Measurements from ENCODE around the gene BMP4.

Gene BMP4

DNA sequence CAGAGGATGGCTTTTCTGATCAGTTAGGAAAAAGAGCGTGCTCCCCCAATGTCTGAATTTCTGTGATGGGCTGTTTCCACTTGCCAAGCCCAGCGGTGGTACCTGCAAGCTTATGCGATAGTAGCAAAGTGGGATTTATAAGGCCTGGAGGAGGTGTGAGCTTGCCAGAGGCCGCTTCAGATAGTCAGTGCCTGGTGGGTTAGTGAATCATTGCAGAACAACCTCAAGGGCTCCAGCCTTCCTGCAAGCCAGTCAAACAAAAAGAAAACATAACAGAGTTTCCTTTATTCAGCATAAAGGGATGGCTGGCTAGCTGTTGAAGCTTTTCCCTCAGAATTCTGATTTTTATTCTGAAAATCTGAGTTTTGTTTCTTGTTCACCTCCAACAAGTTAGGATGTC, 7.6 kb upstream of the BMP4 start:
- no peak for DNase-seq (ENCODE audit: low read depth)
- TF ChIP-seq, protein P1, sequence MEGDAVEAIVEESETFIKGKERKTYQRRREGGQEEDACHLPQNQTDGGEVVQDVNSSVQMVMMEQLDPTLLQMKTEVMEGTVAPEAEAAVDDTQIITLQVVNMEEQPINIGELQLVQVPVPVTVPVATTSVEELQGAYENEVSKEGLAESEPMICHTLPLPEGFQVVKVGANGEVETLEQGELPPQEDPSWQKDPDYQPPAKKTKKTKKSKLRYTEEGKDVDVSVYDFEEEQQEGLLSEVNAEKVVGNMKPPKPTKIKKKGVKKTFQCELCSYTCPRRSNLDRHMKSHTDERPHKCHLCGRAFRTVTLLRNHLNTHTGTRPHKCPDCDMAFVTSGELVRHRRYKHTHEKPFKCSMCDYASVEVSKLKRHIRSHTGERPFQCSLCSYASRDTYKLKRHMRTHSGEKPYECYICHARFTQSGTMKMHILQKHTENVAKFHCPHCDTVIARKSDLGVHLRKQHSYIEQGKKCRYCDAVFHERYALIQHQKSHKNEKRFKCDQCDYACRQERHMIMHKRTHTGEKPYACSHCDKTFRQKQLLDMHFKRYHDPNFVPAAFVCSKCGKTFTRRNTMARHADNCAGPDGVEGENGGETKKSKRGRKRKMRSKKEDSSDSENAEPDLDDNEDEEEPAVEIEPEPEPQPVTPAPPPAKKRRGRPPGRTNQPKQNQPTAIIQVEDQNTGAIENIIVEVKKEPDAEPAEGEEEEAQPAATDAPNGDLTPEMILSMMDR (IDR thresholded peaks at IDR 0.05; ENCODE audit: insufficient read depth, low read depth, low read length, missing control alignments): no peak
- H3K4me3 ChIP-seq (ENCODE audit: low read depth, low read length): no peak overlapping the region

DNA sequence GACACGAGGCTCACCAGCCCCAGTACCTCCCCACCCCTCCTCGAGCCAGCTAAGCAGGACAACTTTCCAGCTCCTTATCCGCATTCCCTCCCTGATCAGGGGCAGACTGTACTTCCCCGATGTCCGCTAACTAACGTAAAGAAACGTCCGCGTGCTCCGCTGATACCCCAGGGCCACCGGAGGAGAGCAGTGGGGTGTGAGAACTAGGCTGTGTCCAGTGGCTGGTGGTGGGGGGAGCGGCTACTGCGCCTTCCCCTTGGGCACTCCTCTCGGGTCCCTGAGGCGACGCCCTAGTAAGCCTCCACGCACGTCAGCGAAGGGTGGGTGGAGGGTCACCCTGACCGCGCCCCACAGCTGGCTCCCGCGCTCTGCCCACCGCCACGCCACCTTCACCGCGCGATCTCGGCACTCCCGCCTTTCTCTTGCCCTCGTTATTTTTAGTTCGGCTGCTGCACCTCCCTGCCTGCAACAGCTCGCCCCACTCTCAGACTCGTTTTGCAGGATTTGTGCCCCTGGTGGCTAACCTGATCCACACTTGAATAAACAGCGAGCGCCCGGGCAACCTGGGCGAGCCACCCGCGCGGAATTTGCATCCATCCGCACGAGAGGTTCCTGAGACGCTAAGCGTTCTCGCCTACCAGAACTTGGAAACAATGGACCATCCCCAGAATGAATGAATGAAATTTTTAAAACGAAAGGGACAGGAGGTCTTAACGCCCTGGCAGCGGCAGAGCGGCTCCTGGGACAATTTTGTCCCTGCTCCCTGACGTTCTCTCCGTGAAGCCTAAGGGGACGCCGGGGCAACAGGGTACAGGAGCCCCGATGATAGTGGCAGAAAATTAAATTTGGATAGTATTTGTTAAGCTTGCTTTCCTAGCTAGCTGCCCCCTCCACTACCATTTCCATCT, 6.9 kb upstream of the BMP4 start:
- TF ChIP-seq, protein P1 (IDR thresholded peaks at IDR 0.05; ENCODE audit: insufficient read depth, low read depth, low read length, missing control alignments): no peak
- H3K4me3 ChIP-seq (ENCODE audit: low read depth, low read length): no peak overlapping the region
- DNase-seq (ENCODE audit: low read depth): no peak

DNA sequence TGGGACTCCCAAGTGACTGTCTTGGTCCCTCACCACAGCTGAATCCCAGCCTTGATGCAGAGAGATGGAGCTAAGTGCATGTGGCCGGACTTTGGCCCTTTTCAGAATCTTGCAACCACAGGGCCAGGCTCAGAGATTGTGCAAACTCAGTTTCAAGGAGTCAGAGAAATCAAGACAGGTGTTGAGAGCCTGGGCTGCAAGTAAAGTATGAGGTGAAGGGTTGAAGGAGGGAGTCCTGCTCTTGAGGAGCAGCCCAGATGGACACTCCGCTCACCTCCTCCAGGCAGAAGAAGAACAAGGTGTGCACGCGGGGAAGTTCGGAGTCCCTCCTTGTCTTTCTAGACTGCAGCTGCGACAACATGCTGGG, 6.3 kb upstream of the BMP4 start:
- H3K4me3 ChIP-seq (ENCODE audit: low read depth, low read length): no peak overlapping the region
- TF ChIP-seq, protein P1 (IDR thresholded peaks at IDR 0.05; ENCODE audit: insufficient read depth, low read depth, low read length, missing control alignments): no peak
- DNase-seq (ENCODE audit: low read depth): no peak

DNA sequence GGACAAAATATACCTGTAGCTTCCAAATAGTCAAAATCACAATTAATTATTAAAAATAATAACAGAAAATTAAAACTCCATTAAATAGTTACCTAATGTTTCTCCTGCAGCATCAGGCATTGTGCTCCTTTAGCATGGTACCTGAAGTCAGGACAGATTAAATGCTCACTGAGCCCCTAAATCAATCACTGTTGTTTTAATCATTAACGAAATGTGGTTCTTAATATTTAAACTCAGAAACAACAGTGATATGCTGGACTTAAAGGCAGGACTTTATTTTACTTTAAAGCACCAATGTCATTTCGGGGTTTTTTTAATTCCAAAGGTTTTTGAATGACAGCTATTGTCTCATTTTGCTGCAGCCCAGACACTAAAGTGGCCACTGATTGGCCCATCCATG, 2.0 kb upstream of the BMP4 start:
- TF ChIP-seq, protein P1 (IDR thresholded peaks at IDR 0.05; ENCODE audit: insufficient read depth, low read depth, low read length, missing control alignments): no peak
- no peak overlapping the region for H3K4me3 ChIP-seq (ENCODE audit: low read depth, low read length)
- no peak for DNase-seq (ENCODE audit: low read depth)

DNA sequence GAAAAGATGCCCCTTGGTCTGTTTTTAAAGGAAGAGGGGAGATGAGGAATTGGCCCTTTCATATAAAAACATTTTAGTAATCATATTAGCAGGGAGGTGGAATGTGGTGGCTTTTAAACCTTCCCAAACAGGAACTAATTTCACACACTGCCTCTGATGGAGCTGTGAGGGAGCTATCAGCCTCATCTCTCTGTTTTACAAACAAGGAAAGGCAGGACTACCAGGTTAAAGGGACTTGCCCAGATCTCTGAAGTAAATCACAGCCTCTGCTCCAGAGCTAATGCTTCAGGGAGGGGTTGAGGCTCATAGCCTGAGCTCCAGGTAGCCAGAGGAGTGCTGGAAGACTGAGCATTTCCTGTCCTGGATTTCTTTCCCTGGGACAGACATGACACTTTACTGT, 1.1 kb upstream of the BMP4 start:
- H3K4me3 ChIP-seq (ENCODE audit: low read depth, low read length): no peak overlapping the region
- DNase-seq (ENCODE audit: low read depth): no peak
- TF ChIP-seq, protein P1 (IDR thresholded peaks at IDR 0.05; ENCODE audit: insufficient read depth, low read depth, low read length, missing control alignments): no peak

DNA sequence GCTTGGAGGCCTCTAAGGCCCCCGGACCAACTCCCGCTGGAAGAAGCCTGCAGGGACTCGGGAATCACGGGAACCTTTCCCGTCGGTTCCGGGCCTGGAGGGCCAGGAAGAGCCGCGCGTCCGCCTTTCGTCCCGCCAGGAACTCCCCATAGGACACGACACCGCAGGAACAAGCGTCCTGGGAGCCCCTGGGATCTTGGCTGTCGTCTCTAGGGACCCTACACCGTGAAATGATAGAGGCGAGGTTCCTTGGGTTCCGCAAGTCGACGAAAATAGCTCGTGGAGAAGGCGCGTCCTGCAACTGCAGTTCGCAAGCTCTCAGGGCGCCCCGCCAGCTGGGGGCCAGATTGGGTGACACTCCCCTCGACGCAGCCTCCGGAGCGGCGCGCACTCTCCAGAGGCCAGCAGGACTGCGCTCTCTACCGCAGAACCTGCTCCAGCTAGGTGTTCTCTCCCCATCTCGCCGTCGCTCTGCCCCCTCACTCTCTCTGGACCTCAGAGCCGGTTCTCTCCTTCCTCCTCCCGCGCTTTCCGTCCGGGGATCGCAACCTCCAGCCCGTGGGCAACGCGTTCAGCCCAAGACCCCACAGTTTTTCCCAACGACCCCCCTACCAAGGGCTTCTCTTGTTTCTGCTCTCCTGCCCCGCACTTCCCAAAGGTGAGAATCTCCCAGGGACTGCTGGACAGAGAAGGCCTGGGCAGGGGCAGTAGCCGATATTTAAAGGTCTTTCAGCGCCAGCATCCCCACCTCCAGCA, 776 bp downstream of the BMP4 start:
- peak; percentile 67 for DNase-seq (ENCODE audit: low read depth)
- peak overlapping the region; percentile 40 for H3K4me3 ChIP-seq (ENCODE audit: low read depth, low read length)
- TF ChIP-seq, protein P1 (IDR thresholded peaks at IDR 0.05; ENCODE audit: insufficient read depth, low read depth, low read length, missing control alignments): no peak
